Stimulated activated CD4-positive, alpha-beta T cell treated with anti-CD3 and anti-CD28 coated beads, Interleukin-4, amount 100 ng/mL, for 24 hours (primary cell): ENCODE results near the gene ADCY9.
"Not testable (repeated sequence)": the region's sequence is repeated elsewhere in the genome, so short reads cannot be mapped to it uniquely, and the experiment has no call there.

Experiments used
- DNase-seq: peaks from one replicate; pipeline ENCODE4 v3.0.0-alpha.2; 2020

ADCY9 gene

DNA sequence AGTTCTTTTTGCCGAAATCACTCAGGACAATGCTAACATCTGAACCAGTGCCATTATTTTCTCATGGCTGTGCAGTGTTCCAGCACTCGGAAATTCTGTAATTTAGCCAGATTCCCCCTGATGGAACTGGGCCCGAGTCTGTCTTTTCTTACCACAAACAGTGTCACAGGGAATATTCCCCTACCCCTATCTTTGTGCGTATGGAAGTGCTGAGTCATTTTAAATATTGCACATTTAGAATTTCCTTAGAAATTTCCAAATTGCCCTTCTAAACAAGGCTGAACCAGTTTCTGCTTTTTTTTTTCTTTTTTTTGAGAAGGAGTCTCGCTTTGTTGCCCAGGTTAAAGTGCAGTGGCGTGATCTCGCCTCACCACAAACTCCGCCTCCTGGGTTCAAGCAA, 147.7 kb downstream of the ADCY9 start:
- no peak for DNase-seq

GRCh38 chr16:3966681-3967080, 149.6 kb downstream of the ADCY9 start:
- no peak for DNase-seq

GRCh38 chr16:3965781-3966582, 150.3 kb downstream of the ADCY9 start:
- no peak for DNase-seq

DNA sequence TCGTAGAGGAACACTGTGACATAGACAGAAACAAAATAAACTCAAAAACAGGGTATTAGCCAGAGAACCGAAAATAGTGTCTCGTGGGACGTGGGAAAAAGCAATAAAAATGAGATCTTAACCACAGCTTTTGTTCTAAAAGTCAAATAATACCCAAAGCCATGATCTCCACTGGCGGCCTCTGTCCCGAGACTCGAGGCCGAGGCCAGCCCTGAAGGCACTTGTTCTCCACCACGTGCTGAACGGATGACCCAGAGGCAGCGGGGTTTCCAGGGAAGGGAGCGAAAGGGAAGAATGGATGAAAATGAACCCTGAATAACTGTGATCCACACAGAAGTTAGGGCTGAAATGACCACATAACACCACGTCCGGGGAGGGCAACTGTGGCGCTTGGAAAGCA, 150.9 kb downstream of the ADCY9 start:
- DNase-seq: no peak

- no peak for DNase-seq
These were observed 151.5 kb downstream of the ADCY9 start for GRCh38 chr16:3964686-3965290.

DNA sequence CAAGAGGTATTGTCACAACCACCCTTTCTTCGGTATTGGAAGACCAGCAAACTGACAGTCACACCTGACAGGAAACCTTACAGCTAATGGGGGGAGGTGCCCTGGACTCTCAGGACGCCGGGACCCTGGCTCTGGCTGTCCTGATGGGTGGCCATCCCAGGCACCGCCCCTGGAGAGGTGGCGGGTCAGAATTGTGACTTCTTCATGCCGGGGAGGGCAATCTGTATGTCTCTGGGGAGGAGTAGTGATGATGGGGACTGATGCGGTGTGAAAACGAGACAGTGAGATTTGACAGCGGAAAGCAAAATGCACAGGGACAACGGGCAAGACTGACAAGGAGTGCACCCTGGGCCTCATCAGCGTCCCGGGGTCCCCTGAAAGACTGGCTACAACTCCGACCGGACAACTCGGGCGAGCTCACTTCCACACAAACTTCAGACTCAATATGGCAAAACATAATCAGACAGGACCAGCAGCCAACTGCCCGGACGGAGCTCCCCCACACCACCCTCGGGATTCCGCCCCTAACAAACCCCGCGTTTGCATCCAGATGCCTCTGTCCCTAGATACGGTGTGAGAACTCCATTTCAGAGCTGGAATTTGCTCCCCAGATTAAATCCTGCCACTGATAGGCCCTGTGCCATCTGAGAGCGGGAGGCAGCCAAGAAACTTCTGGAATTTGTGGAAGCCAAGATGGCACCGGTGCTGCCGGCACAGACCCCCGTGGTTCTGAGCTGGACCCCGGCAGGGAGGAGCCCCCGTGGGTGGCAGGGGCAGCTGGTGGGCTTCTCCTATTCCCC, 152.2 kb downstream of the ADCY9 start:
- DNase-seq: no peak

DNA sequence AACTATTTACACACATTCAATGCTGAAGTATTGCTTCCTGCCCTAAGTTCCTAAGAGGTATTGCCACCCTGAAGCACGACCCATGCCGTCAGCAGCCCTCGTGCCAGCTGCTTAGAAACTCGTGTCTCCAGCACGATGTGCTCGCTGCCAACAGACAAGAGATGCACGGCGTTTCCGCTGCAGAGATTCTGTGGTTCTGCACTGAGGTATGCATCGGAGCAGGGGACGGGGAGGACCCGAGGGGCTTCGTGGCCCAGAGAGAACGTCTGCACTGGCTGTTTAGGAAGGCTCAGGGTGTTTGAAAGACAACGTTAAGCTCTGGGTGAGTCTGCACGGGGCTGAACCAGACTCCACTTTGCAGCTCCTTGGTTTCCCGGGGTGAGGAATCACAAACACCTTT, 153.0 kb downstream of the ADCY9 start:
- DNase-seq: peak; percentile 15

DNA sequence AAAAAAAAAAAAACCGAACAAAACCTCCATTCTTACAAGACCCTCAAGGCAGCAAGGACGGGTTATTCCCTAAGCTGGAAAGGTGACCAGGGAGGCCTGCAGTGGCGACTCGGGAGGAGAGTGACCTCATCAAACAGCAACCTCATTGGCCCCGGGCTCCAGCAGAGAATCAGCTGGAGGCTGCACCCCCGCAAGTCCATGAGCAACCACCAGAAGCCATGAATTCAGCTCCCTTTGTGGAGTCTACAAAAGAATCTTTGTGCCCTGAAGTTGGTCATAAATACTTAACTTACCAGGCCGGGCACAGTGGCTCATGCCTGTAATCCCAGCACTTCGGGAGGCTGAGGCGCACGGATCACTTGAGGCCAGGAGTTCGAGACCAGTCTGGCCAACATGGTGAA, 154.8 kb downstream of the ADCY9 start:
- no peak for DNase-seq

- not testable (repeated sequence) for DNase-seq
These were observed 156.2 kb downstream of the ADCY9 start for GRCh38 chr16:3959926-3960590.

GRCh38 chr16:3959148-3959547, 157.1 kb downstream of the ADCY9 start:
- DNase-seq: no peak

GRCh38 chr16:3957344-3957980, 158.8 kb downstream of the ADCY9 start:
- no peak for DNase-seq

DNA sequence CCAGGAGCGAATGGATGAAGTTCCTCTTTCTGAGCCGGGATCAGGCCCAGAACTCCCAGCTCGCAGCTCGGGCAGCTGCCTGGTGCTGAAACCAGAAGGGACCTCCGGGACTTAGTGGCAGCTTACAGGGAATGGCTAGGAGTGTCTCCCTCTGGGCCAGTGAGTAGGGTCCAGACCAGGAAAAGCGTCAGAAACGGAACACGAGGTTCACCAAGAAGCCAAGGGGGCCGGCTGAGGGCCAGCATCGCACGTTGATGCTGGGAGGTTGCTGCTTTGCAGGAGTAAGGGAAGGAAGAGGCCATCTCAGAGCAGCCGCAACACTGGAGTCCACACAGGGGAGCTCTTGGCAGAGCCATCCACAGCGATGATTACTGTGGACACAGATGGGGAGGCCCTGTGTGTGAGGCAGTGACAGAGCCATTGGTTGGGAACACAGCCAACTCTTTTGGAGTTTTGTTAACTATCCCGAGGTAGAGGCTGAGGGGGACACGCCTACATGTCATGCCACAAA, 161.8 kb downstream of the ADCY9 start:
- DNase-seq: no peak

GRCh38 chr16:3953728-3954410, 162.4 kb downstream of the ADCY9 start:
- DNase-seq: no peak

DNA sequence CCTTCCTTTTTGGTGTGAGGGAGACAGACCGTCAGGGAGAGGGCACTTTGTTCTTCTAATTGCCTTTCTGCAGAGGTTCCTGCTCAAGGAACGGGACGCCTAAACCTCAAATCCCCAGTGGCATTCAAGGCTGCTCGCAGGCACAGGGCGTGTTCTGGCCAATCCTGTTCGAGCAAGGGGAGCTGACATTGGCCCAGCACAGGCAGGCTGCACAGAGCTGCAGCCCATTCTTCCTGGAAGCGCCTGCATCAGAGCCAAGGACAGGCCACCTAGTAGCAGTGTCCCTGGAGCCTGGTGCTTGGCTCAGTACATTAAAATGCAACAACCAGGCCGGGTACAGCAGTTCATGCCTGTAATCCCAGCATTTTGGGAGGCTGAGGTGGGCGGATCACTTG, 163.5 kb downstream of the ADCY9 start:
- no peak for DNase-seq

- no peak for DNase-seq
These were observed 164.1 kb downstream of the ADCY9 start for GRCh38 chr16:3951861-3952736.

DNA sequence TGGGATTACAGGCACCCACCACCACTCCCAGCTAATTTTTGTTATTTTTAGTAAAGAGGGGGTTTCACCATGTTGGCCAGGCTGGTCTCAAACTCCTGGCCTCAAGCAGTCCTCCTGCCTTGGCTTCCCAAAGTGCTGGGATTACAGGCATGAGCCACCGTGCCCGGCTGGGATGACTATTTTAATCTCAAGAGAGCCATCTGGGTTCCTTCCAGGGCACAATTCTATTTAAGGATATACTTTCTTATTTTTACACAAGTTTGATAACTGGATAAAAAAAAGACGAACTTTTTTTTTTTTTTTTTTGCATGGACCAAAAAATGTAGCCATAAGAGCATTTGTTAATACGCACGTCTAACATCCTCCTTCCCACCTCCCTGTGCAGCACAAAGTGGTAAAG, 164.9 kb downstream of the ADCY9 start:
- DNase-seq: not testable (repeated sequence)

GRCh38 chr16:3950343-3951193, 165.7 kb downstream of the ADCY9 start:
- DNase-seq: no peak

- DNase-seq: no peak
These were observed 166.3 kb downstream of the ADCY9 start for GRCh38 chr16:3949946-3950342.

- no peak for DNase-seq
These were observed 167.0 kb downstream of the ADCY9 start for GRCh38 chr16:3949287-3949686.
